Measurements from ENCODE around the gene PDZD11. TPM values are rescaled to one million over a fixed set of nuclear protein-coding genes. Genes with fewer than 3 reads are reported as not detected.
"Not testable (repeated sequence)": the region's sequence is repeated elsewhere in the genome, so short reads cannot be mapped to it uniquely, and the experiment has no call there.

The PDZD11 gene
- total RNA-seq, 1 experiment from 2014 or later: 83.0 TPM

- BruUV-seq (replicated peaks): no TSS peak
- ATAC-seq: no peak
- H3K27me3 ChIP-seq (ENCODE audit: low read length): no peaks in the 10 kb centered on the region
Observed at GRCh38 chrX:70281951-70282350, 7.8 kb downstream of the PDZD11 start, which contains the start of gene RAB41. Gene RAB41, plus strand, starts transcription at chrX:70282172. Its CDS starts 46 bp downstream, at chrX:70282218.

DNA sequence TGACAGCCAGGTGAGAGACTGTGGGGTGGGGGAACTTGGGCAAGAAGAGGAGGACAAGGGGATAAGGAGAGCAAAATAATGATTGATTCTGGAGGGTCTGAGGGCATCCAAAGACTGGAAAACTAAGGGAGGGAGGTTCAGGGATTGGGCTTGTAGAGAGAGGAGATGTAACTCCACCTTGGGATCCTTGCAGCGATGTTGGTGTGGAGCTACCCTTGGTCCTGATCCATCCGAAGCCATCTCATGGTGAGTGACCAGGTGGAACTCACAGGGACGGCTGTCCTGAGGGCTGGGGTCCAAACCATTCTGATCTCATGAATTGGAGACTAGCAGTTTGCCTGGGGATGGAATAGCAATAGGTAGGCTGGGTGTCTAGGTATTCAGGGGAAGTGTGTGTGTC, 9.2 kb downstream of the PDZD11 start:
- H3K27ac ChIP-seq (ENCODE audit: low read length): no peak overlapping the region
- ChIA-PET CTCF (no interaction called here), POLR2A (ENCODE audit: unreplicated experiment) (interaction anchor here (0.6 kb wide), 1 partner anchor 272 kb away, joined by 3 read pairs; no protein-coding TSS in a partner anchor)
- H3K9me2 ChIP-seq (replicated peaks; ENCODE audit: low read length): no peaks in the 10 kb centered on the region
- H2AFZ ChIP-seq (ENCODE audit: low read length): no peak overlapping the region
- H4K20me1 ChIP-seq (ENCODE audit: low read length): no peaks in the 10 kb centered on the region
- no peaks in the 10 kb centered on the region for H3F3A ChIP-seq (ENCODE audit: low read length, unreplicated experiment)
- H3K4me2 ChIP-seq (ENCODE audit: low read length): no peak overlapping the region
- no peaks in the 10 kb centered on the region for H3K27me3 ChIP-seq (ENCODE audit: low read length)
- H3K36me3 ChIP-seq (ENCODE audit: low read depth, low read length): no peaks in the 10 kb centered on the region
- H3K4me1 ChIP-seq (ENCODE audit: insufficient read depth, low read length): no peaks in the 10 kb centered on the region
- no peak overlapping the region for H3K4me3 ChIP-seq (ENCODE audit: low read length)
- intact Hi-C loops (cut with micrococcal nuclease): no loop called here
- no peak overlapping the region for H3K9ac ChIP-seq (ENCODE audit: low read length)
- no peak for TF ChIP-seq EZH2phosphoT487 (IDR thresholded peaks at IDR 0.05; ENCODE audit: borderline replicate concordance, low read length)
- DNase-seq: no peak
- no peak for ATAC-seq
- BruUV-seq (replicated peaks): no TSS peak
- H3K79me2 ChIP-seq (ENCODE audit: low read length): no peaks in the 10 kb centered on the region
- no peaks in the 10 kb centered on the region for H3K9me3 ChIP-seq (ENCODE audit: low read length)

More at GRCh38 chrX:70281951-70282350, 7.8 kb downstream of the PDZD11 start, which contains the start of gene RAB41:
- DNase-seq: no peak
- Histone ChIP-seq H3K9ac (ENCODE audit: low read length) (no peak within 1 kb of the TSS), H3K9me3 (ENCODE audit: low read length) (no peaks in the 10 kb centered on the region), H3K36me3 (ENCODE audit: low read depth, low read length) (peaks cover 5% of the 10 kb centered on the region; the same call in 1 of the 2 replicates), H3K4me3 (ENCODE audit: low read length) (no peak within 1 kb of the TSS), H2AFZ (ENCODE audit: low read length) (no peak within 1 kb of the TSS), H4K20me1 (ENCODE audit: low read length) (no peaks in the 10 kb centered on the region), H3K9me2 (replicated peaks; ENCODE audit: low read length) (no peaks in the 10 kb centered on the region), H3K27ac (ENCODE audit: low read length) (no peak within 1 kb of the TSS), H3K4me2 (ENCODE audit: low read length) (no peak within 1 kb of the TSS), H3F3A (ENCODE audit: low read length, unreplicated experiment) (no peaks in the 10 kb centered on the region), H3K79me2 (ENCODE audit: low read length) (no peaks in the 10 kb centered on the region), H3K4me1 (ENCODE audit: insufficient read depth, low read length) (no peaks in the 10 kb centered on the region)
- TF ChIP-seq EZH2 (IDR thresholded peaks at IDR 0.05; ENCODE audit: low read length, unreplicated experiment) (no peak), EZH2phosphoT487 (IDR thresholded peaks at IDR 0.05; ENCODE audit: borderline replicate concordance, low read length) (no peak)
- intact Hi-C loops (cut with micrococcal nuclease): no loop called here
- CTCF ChIA-PET: no interaction called here
- POLR2A ChIA-PET (ENCODE audit: unreplicated experiment): no interaction called here

DNA sequence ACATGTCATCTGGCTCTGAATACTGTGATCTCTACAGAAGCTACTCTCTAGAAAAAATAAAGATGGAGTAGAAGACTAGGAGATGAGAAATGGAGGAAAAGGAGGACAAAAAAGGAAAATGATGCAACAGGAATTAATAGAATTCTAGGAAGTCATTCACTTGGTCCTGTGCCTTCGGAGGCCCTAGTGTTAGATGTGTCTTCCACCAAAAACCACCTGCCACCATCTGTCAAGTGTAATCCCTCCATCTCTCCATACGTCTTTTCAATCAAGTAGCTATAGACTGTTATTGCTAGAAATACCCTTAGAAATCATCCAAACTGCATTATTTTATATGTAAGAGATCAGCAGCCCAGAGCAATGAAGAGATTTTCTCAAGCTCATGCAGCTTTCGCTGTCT, 10.6 kb downstream of the PDZD11 start:
- BruUV-seq (replicated peaks): no TSS peak
- ChIA-PET POLR2A (ENCODE audit: unreplicated experiment) (no interaction called here), CTCF (no interaction called here)
- no peak overlapping the region for H3K4me3 ChIP-seq (ENCODE audit: low read length)
- no peak overlapping the region for H2AFZ ChIP-seq (ENCODE audit: low read length)
- no peak overlapping the region for H3K9ac ChIP-seq (ENCODE audit: low read length)
- H3K4me2 ChIP-seq (ENCODE audit: low read length): no peak overlapping the region
- no peaks in the 10 kb centered on the region for H3K79me2 ChIP-seq (ENCODE audit: low read length)
- H3K9me3 ChIP-seq (ENCODE audit: low read length): no peaks in the 10 kb centered on the region
- no peaks in the 10 kb centered on the region for H3K27me3 ChIP-seq (ENCODE audit: low read length)
- H3F3A ChIP-seq (ENCODE audit: low read length, unreplicated experiment): no peaks in the 10 kb centered on the region
- intact Hi-C loops (cut with micrococcal nuclease): no loop called here
- DNase-seq: no peak
- no peak for ATAC-seq
- TF ChIP-seq EZH2phosphoT487 (IDR thresholded peaks at IDR 0.05; ENCODE audit: borderline replicate concordance, low read length): no peak
- TF ChIP-seq CTCF (conservative IDR thresholded peaks at IDR 0.05; ENCODE audit: low read depth, low read length): no peak
- TF ChIP-seq EZH2 (IDR thresholded peaks at IDR 0.05; ENCODE audit: low read length, unreplicated experiment): no peak
- no peaks in the 10 kb centered on the region for H4K20me1 ChIP-seq (ENCODE audit: low read length)
- no peaks in the 10 kb centered on the region for H3K36me3 ChIP-seq (ENCODE audit: low read depth, low read length)
- H3K4me1 ChIP-seq (ENCODE audit: insufficient read depth, low read length): no peaks in the 10 kb centered on the region
- no peak overlapping the region for H3K27ac ChIP-seq (ENCODE audit: low read length)
- H3K9me2 ChIP-seq (replicated peaks; ENCODE audit: low read length): no peaks in the 10 kb centered on the region

GRCh38 chrX:70274029-70274428, 15.7 kb downstream of the PDZD11 start:
- H3K4me3 ChIP-seq (ENCODE audit: low read length); intact Hi-C loops (cut with micrococcal nuclease); H3K4me2 ChIP-seq (ENCODE audit: low read length); H3K79me2 ChIP-seq (ENCODE audit: low read length); H3K9me2 ChIP-seq (replicated peaks; ENCODE audit: low read length); BruUV-seq (replicated peaks); H3K9me3 ChIP-seq (ENCODE audit: low read length); POLR2A ChIA-PET (ENCODE audit: unreplicated experiment); H2AFZ ChIP-seq (ENCODE audit: low read length); ATAC-seq; H3K9ac ChIP-seq (ENCODE audit: low read length); H3K27me3 ChIP-seq (ENCODE audit: low read length); H3K4me1 ChIP-seq (ENCODE audit: insufficient read depth, low read length); H3K36me3 ChIP-seq (ENCODE audit: low read depth, low read length); H3K27ac ChIP-seq (ENCODE audit: low read length); H4K20me1 ChIP-seq (ENCODE audit: low read length); H3F3A ChIP-seq (ENCODE audit: low read length, unreplicated experiment); DNase-seq: not testable (repeated sequence)
- CTCF ChIA-PET: interaction anchor here (0.5 to 0.6 kb wide), 2 partner anchors 22 to 77 kb away, joined by 3 to 4 read pairs; no protein-coding TSS in a partner anchor
